ENCODE measurements around the gene SPOCD1.

SPOCD1 gene

GRCh38 chr1:31786366-31787060 is 29.3 kb downstream of the SPOCD1 start:
- no peak for DNase-seq

GRCh38 chr1:31785947-31786290 is 29.9 kb downstream of the SPOCD1 start:
- no peak for DNase-seq

GRCh38 chr1:31785020-31785946 is 30.5 kb downstream of the SPOCD1 start:
- DNase-seq = no peak

- no peak for DNase-seq
These were observed 31.3 kb downstream of the SPOCD1 start for GRCh38 chr1:31784356-31785019.

GRCh38 chr1:31783846-31784245 is 32.0 kb downstream of the SPOCD1 start:
- DNase-seq = no peak

- DNase-seq = no peak
These were observed 33.1 kb downstream of the SPOCD1 start for GRCh38 chr1:31782421-31783410.

- DNase-seq = no peak
These were observed 34.0 kb downstream of the SPOCD1 start for GRCh38 chr1:31781756-31782371.

GRCh38 chr1:31781138-31781755 is 34.6 kb downstream of the SPOCD1 start:
- no peak for DNase-seq

- no peak for DNase-seq
These were observed 35.2 kb downstream of the SPOCD1 start for GRCh38 chr1:31780632-31781031.

GRCh38 chr1:31779687-31780086 is 36.1 kb downstream of the SPOCD1 start:
- no peak for DNase-seq

- no peak for DNase-seq
These were observed 36.9 kb downstream of the SPOCD1 start for GRCh38 chr1:31778763-31779488.

GRCh38 chr1:31776516-31776915 is 39.3 kb downstream of the SPOCD1 start:
- DNase-seq = no peak

- no peak for DNase-seq
These were observed 39.8 kb downstream of the SPOCD1 start for GRCh38 chr1:31776032-31776431.

GRCh38 chr1:31775210-31775999 is 40.4 kb downstream of the SPOCD1 start:
- no peak for DNase-seq

GRCh38 chr1:31774495-31774894 is 41.3 kb downstream of the SPOCD1 start:
- no peak for DNase-seq

- DNase-seq = no peak
These were observed 42.0 kb downstream of the SPOCD1 start for GRCh38 chr1:31773861-31774260.

- no peak for DNase-seq
These were observed 43.1 kb downstream of the SPOCD1 start for GRCh38 chr1:31772669-31773248.

- DNase-seq = peak; percentile 34
These were observed 43.7 kb downstream of the SPOCD1 start for GRCh38 chr1:31771891-31772668.
